Muscle of leg (tissue), 11 donors: ENCODE results near the gene RPP25L. TPM values are rescaled to one million over a fixed set of nuclear protein-coding genes. Genes with fewer than 3 reads are reported as not detected.
"Not testable (repeated sequence)": the region's sequence is repeated elsewhere in the genome, so short reads cannot be mapped to it uniquely, and the experiment has no call there.

ENCODE experiments used
- DNase-seq: peaks from one replicate; pipeline ENCODE4 v3.0.0; 2013
- H3K27ac ChIP-seq: one replicate; pipeline ENCODE4 v1.5.1; 2013; ENCODE audit warnings: mild to moderate bottlenecking, low read length, control low read depth
- H3K27me3 ChIP-seq: one replicate; pipeline ENCODE4 v1.6.1; 2013; ENCODE audit warnings: low read length; ENCODE audit not compliant: control insufficient read depth, insufficient read depth
- H3K36me3 ChIP-seq: one replicate; pipeline ENCODE4 v1.6.1; 2013; ENCODE audit warnings: low read length; ENCODE audit not compliant: control insufficient read depth, insufficient read depth
- H3K4me1 ChIP-seq: one replicate; pipeline ENCODE4 v1.6.1; 2013; ENCODE audit warnings: low read length; ENCODE audit not compliant: control insufficient read depth, insufficient read depth
- H3K4me3 ChIP-seq: one replicate; pipeline ENCODE4 v1.5.1; 2013; ENCODE audit warnings: low read length, control low read depth
- H3K9me3 ChIP-seq: replicated peaks from 2 replicates; pipeline ENCODE4 v1.6.1; 2013; ENCODE audit warnings: low read depth, low read length; ENCODE audit not compliant: control insufficient read depth
- whole genome bisulfite sequencing: methylation state at CpG from one replicate; pipeline ENCODE4 v1.1.5; 2013; ENCODE audit warnings: missing lambda C conversion rate; ENCODE audit not compliant: insufficient coverage; 5-methylcytosine and 5-hydroxymethylcytosine counted together
- polyA plus RNA-seq, 8 donors: library from polyadenylated mRNA; unstranded; fragments of 120-200 nt; gene quantifications; one replicate each; pipeline versions ENCODE4 v1.2.1 to v1.2.3, GENCODE V29; 2013; ENCODE audit warnings: inconsistent platforms in 1 of 8, low replicate concordance in 1 of 8; ENCODE audit not compliant: insufficient read length in 8 of 8, insufficient read depth in 1 of 8
- total RNA-seq: library from RNA; stranded (reverse); fragments of 120-200 nt; gene quantifications from one replicate; pipeline ENCODE4 v1.2.4, GENCODE V29; 2013

Gene RPP25L
- total and polyA plus RNA-seq, 9 donors: 20.4 to 26.1 (median 22.1) TPM

DNA sequence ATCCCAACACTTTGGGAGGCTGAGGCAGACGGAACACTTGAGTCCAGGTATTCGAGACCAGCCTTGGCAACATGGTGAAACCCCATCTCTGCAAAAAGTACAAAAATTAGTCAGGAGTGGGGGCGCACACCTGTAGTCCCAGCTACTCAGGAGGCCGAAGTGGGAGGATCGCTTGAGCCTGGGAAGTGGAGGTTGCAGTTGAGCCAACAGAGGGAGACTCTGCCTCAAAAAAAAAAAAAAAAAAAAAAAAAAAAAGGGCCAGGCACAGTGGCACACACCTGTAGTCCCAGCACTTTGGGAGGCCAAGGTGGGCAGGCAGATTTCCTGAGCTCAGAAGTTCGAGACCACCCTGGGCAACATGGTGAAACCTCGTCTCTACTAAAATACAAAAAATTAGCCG is 27.4 kb upstream of the RPP25L start:
- H3K36me3 ChIP-seq: peaks cover 14% of the 10 kb centered on the region
- H3K27me3 ChIP-seq, H3K9me3 ChIP-seq, DNase-seq, H3K27ac ChIP-seq, H3K4me3 ChIP-seq: not testable (repeated sequence)
- peaks cover 34% of the 10 kb centered on the region for H3K4me1 ChIP-seq
- 72% methylated on average over 6 of the region's 8 CpGs for WGBS

- no peak for DNase-seq
- H3K36me3 ChIP-seq: peaks cover 14% of the 10 kb centered on the region
- peaks cover 37% of the 10 kb centered on the region for H3K4me1 ChIP-seq
- H3K9me3 ChIP-seq: no peaks in the 10 kb centered on the region
- peak overlapping the region; percentile 80 for H3K27ac ChIP-seq
- peak overlapping the region; percentile 81 for H3K4me3 ChIP-seq
- H3K27me3 ChIP-seq: no peaks in the 10 kb centered on the region
- WGBS: 0% methylated on average over 4 of the region's 7 CpGs
Measured at GRCh38 chr9:34638138-34638445, 26.2 kb upstream of the RPP25L start.

DNA sequence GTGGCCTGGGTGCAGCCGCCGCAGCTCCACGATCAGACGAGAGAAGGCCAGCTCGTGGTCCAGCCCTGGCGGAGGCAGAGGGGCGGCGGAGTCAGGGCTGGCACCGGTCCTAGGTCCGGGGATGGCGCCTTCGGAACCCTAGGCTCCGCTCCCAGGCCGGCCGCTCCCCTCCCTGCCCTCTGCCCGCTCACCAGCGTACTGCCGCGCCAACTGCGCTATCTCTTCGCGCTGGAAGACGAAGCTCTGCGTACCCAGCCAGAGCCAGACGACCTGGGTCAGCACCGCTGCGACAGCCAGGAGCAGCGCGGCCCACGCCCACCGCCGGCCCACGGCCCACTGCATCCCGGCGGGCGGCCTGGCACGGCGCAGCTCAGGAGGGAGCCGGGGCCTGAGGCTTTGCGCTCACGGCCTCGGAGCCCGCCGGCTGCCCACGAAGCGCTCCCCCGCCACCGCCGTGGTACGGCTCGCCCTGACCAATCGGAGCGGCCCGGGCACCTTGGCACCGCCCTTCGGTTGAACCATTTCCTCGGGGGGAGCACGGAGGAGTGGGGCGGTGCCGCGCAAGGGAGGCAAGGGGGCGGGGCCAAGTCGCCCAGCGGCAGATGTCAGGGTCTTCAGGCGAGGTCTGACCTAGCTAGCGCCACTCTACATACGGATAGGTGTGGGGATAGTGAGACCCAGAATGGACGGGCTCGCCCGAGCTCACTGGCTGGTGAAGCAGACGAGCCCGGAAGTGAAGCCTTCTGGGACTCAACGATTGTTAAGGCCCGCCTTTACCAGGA is 25.6 kb upstream of the RPP25L start, which contains the start of gene SIGMAR1:
Gene SIGMAR1 (minus strand): TSS at position 432 of the 782 bp plus-strand sequence. CDS start 90 bp downstream, at position 342.
- WGBS: under 1% methylated on average over 74 of the region's 74 CpGs
- peaks cover 37% of the 10 kb centered on the region for H3K4me1 ChIP-seq
- H3K36me3 ChIP-seq: peaks cover 14% of the 10 kb centered on the region
- DNase-seq: peak; percentile 96
- peak within 1 kb of the TSS; percentile 80 for H3K27ac ChIP-seq
- H3K4me3 ChIP-seq: peak within 1 kb of the TSS; percentile 81
- no peaks in the 10 kb centered on the region for H3K27me3 ChIP-seq
- H3K9me3 ChIP-seq: no peaks in the 10 kb centered on the region

DNA sequence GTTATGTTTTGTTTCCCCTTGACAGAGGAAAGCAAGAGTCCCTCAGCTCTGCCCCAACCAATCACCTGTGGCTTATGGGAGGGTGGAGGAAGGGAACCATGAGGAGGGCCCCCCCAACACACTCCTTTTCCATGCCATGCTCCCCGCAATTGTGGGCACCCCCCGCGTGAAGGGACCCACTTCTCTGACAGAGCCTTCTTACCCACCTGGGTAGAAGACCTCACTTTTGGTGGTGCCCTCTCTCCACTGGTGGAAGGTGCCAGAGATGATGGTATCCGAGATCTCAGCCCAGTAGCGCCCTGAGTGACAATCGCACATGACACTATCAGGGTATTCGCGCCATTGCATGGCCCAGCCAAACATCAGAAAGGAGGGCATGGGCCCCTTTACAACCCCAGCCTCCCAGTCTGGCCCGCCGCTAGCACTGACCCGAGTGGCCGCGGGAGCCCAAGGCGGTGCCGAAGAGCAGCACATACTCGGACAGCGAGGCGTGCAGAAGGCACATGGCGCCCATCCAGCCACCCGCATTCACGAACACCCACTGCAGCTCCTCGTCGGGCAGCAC is 25.0 kb upstream of the RPP25L start:
- no peak for DNase-seq
- H3K4me3 ChIP-seq: peak overlapping the region; percentile 81
- no peaks in the 10 kb centered on the region for H3K9me3 ChIP-seq
- H3K27me3 ChIP-seq: no peaks in the 10 kb centered on the region
- WGBS: 1% methylated on average over 18 of the region's 23 CpGs
- H3K36me3 ChIP-seq: peaks cover 14% of the 10 kb centered on the region
- H3K4me1 ChIP-seq: peaks cover 37% of the 10 kb centered on the region
- H3K27ac ChIP-seq: peak overlapping the region; percentile 69

GRCh38 chr9:34635556-34635955 is 23.7 kb upstream of the RPP25L start:
- Histone ChIP-seq H3K27ac (no peak overlapping the region), H3K36me3 (peaks cover 14% of the 10 kb centered on the region), H3K27me3 (peaks cover 7% of the 10 kb centered on the region), H3K4me1 (peaks cover 37% of the 10 kb centered on the region), H3K9me3 (no peaks in the 10 kb centered on the region), H3K4me3 (no peak overlapping the region)
- no peak for DNase-seq
- 95% methylated on average over 12 of the region's 14 CpGs for WGBS

DNA sequence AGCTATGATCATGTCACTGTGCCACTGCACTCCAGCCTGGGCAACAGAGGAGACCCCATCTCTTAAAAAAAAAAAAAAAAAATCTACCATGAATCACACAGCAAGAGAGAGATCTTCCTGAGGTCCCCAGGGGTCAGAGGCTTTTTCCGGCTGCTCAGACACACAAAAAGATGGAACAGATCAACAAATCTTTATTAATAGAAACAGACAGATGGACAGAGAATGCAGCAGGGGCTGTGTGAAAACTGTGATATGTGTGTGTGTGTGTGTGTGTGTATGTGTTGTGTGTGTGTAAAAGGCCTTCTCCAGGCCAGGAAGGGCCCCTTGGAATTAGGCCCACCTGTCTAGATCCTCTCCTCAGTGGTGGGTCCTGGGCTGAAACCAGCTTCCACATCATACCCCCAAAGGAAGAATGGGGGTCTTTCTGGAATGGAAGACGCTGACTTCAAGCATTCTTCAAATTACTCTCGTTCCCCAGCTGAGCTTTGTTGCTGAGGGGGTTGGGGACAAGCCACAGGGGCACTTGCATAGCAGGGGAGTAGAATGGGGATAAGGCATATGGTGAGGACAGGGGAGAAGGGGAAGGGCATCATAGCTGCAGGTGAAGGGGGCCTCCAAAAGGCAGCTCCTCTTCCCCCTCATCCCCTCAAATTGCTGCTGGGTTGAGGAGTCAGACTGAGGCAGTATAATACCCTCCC is 22.8 kb upstream of the RPP25L start:
- H3K27me3 ChIP-seq: peaks cover 16% of the 10 kb centered on the region
- peaks cover 14% of the 10 kb centered on the region for H3K36me3 ChIP-seq
- no peak for DNase-seq
- H3K27ac ChIP-seq: no peak overlapping the region
- WGBS: no CpG with 5 or more reads among the region's 3 CpGs
- no peaks in the 10 kb centered on the region for H3K9me3 ChIP-seq
- H3K4me3 ChIP-seq: no peak overlapping the region
- H3K4me1 ChIP-seq: peaks cover 37% of the 10 kb centered on the region

DNA sequence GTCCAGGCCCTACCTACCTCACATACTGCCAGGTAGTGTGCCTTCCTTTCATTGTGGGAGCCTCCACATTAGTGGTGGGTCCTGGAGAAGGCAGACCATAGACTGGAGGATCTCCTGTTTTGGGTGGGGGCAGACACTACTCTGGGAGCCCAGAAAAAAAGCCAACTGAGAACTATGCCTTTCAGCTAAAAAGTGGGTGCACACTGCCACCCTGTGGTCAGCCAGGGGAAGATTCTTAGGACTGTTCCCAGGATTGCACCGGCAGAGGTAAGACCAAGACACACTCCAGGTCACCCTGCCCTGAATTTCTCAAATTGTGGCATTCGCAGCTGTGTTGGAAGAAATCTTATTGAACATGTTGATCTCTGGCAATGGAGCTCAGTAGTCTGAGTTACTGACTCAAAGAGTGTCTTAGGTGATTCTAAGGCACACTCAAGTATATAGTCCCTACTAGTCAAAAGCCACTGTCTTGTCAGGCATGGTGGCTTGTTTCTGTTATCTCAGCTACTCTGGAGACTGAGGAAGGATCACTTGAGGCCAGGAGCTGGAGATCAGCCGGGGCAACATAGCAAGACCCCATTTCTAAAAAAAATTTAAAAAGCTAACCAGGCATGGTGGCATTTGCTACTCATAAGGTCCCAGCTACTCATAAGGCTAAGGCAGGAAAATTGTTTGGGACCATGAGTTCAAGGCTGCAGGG is 22.1 kb upstream of the RPP25L start:
- Histone ChIP-seq H3K27ac (no peak overlapping the region), H3K4me3 (no peak overlapping the region), H3K4me1 (peaks cover 40% of the 10 kb centered on the region), H3K27me3 (peaks cover 23% of the 10 kb centered on the region), H3K36me3 (peaks cover 14% of the 10 kb centered on the region), H3K9me3 (no peaks in the 10 kb centered on the region)
- DNase-seq: peak; percentile 70
- 0% methylated on average over 1 of the region's 3 CpGs for WGBS

GRCh38 chr9:34633166-34633565 is 21.3 kb upstream of the RPP25L start:
- H3K4me3 ChIP-seq: no peak overlapping the region
- peaks cover 14% of the 10 kb centered on the region for H3K36me3 ChIP-seq
- peaks cover 37% of the 10 kb centered on the region for H3K4me1 ChIP-seq
- peaks cover 30% of the 10 kb centered on the region for H3K27me3 ChIP-seq
- no peak for DNase-seq
- H3K9me3 ChIP-seq: no peaks in the 10 kb centered on the region
- 46% methylated on average over 3 of the region's 5 CpGs for WGBS
- H3K27ac ChIP-seq: no peak overlapping the region

DNA sequence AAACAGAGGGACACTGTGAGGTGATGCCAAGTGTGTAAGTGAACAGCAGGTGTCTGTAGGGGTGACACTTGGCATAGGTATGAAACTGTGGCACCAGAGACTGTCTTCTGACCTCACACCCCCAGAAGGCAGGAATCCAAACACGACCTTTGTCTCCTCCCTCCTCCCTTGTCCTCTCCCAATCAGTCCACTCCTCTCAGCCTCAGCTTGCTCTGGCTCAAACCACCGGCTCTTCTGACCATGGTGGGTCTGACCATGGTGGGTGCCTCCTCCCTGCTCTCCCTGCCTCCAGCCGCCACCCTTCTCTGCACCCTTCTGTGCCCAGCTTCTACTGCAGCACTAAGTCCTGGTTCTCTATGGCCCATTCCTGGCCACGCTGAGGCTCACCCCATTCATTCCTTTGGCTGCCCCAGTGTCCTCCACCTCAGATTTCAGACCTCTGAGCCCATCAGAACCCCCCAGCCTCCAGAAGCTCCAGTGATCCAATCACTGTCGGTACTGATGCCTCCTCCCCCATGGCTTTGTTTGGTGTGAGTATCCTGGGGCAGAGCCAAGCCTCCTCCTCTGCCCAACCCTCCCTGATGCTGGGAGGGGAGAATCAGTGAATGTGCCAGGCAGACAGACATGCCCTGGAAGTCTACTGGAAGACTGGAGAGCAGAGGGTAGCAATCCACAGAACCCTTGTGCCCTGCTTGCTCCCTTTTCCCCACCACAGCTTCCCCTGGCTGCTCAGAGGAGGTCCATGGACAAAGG is 18.7 kb upstream of the RPP25L start:
- H3K36me3 ChIP-seq: peaks cover 8% of the 10 kb centered on the region
- H3K27ac ChIP-seq: no peak overlapping the region
- no peak overlapping the region for H3K4me3 ChIP-seq
- peaks cover 16% of the 10 kb centered on the region for H3K4me1 ChIP-seq
- DNase-seq: no peak
- WGBS: 41% methylated on average over 3 of the region's 5 CpGs
- H3K27me3 ChIP-seq: peaks cover 53% of the 10 kb centered on the region
- H3K9me3 ChIP-seq: no peaks in the 10 kb centered on the region
